Colonic mucosa (tissue), 4 donors: Measurements from ENCODE around the gene RCOR1. TPM values are rescaled to one million over a fixed set of nuclear protein-coding genes. Genes with fewer than 3 reads are reported as not detected.

Experiments
- DNase-seq: peaks from one replicate; pipeline ENCODE4 v3.0.0-alpha.2; 2020
- H3K27ac ChIP-seq: fragments of 200-600 bp; one replicate; pipeline ENCODE4 v1.8.0; 2021
- H3K27me3 ChIP-seq: fragments of 200-600 bp; one replicate; pipeline ENCODE4 v1.8.0; 2021
- H3K36me3 ChIP-seq: fragments of 200-600 bp; one replicate; pipeline ENCODE4 v1.8.0; 2021
- H3K4me1 ChIP-seq: fragments of 200-600 bp; one replicate; pipeline ENCODE4 v1.8.0; 2021; ENCODE audit warnings: mild to moderate bottlenecking
- H3K4me3 ChIP-seq: fragments of 200-600 bp; one replicate; pipeline ENCODE4 v1.8.0; 2021
- H3K9ac ChIP-seq, 2 donors: one replicate each; pipeline ENCODE4 v1.7.0; 2013; ENCODE audit warnings: control low read depth in 2 of 2, low read depth in 2 of 2, low read length in 2 of 2
- H3K9me3 ChIP-seq: fragments of 200-600 bp; one replicate; pipeline ENCODE4 v1.8.0; 2021
- CTCF ChIP-seq: fragments of 200-600 bp; IDR thresholded peaks from one replicate; pipeline ENCODE4 v1.8.0; 2022; ENCODE audit warnings: antibody characterized with exemption, mild to moderate bottlenecking
- intact Hi-C: fragments of 100-400 bp; cut with DNase I; formaldehyde crosslinking; loops from one replicate; pipeline ENCODE4 v1.14.1; 2022
- total RNA-seq, 2 donors: library from RNA; stranded (reverse); fragmentation: NEBNext Ultra II Directional in 1 of 2; extraction: Animal tissue kit (Norgen Biotek cat#: 25700) in 1 of 2; gene quantifications; one replicate each; pipeline ENCODE4 v1.2.1, GENCODE V29; 2021
- donor health status: healthy.
- donor health status: DM: no; HTN: no; CAD: no.
- donor health status: DM: no; HTN: no; CAD: no.

RCOR1 gene
- total RNA-seq, 2 donors from 2014 or later: 30.0 to 43.2 TPM

DNA sequence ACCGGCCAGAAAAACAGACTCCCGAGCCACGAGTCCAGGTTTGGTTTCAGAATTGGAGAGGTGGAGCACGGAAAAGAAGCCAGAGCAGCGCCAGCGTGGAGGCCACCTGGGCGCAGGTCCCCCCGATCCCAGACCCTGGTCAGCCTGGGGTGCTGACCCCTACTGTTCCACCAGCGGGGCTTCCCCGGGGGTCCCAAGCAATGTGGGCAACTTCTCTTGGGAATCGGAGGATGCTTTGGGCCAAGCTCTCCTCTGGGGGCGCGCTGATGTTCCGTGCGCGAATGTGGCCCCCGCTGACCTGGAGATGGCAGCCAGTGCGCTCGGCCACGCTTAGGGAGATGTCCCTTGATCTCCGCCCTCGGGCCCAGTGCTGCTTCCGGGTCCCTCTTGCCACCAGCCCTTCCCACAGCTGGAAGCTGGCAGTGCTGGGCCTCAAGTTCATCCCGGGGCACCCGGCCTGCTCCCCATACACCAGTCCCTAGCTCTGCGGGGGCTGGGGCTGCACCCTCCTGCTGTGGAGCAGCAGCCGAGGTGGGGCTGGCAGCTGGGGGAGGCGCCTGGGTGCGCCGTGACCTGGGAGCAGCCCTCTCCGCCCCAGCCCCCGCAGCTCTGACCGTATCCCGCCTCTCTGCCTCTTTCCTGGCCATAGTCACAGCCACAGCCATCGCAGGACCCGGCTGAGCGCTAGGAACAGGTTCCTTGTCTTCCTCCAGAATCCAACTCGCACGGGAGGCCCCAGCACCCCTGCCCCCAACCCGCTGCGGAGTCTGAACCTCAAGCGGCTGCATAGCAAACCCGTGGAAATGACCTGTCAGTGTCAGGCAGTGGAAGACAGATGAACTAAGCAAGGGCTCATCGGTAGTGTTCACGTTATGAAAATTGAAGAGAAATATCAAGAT lies 91.2 kb downstream of the RCOR1 start:
- peak overlapping the region; percentile 83 for H3K27ac ChIP-seq
- peaks cover 9% of the 10 kb centered on the region for H3K4me1 ChIP-seq
- intact Hi-C loops: loop anchor here (10.0 kb wide), 1 partner anchor 159 kb away; no protein-coding TSS in a partner anchor
- H3K9ac ChIP-seq: peak overlapping the region in 1 of 2 donors; percentile 70
- peak; percentile 64 for DNase-seq
- H3K9me3 ChIP-seq: no peaks in the 10 kb centered on the region
- no peak for TF ChIP-seq CTCF
- no peaks in the 10 kb centered on the region for H3K27me3 ChIP-seq
- H3K4me3 ChIP-seq: no peak overlapping the region
- H3K36me3 ChIP-seq: no peaks in the 10 kb centered on the region

GRCh38 chr14:102684298-102684663 lies 91.8 kb downstream of the RCOR1 start:
- H3K27me3 ChIP-seq: no peaks in the 10 kb centered on the region
- intact Hi-C loops: loop anchor here (10.0 kb wide), 1 partner anchor 159 kb away; no protein-coding TSS in a partner anchor
- no peak overlapping the region for H3K4me3 ChIP-seq
- DNase-seq: no peak
- H3K9me3 ChIP-seq: no peaks in the 10 kb centered on the region
- H3K36me3 ChIP-seq: no peaks in the 10 kb centered on the region
- peak overlapping the region in 1 of 2 donors; percentile 70 for H3K9ac ChIP-seq
- peaks cover 9% of the 10 kb centered on the region for H3K4me1 ChIP-seq
- no peak for TF ChIP-seq CTCF
- H3K27ac ChIP-seq: peak overlapping the region; percentile 83

- no peaks in the 10 kb centered on the region for H3K27me3 ChIP-seq
- intact Hi-C loops: loop anchor here (10.0 kb wide), 1 partner anchor 161 kb away; no protein-coding TSS in a partner anchor
- no peak overlapping the region for H3K4me3 ChIP-seq
- no peak for TF ChIP-seq CTCF
- no peak for DNase-seq
- peaks cover 9% of the 10 kb centered on the region for H3K4me1 ChIP-seq
- no peaks in the 10 kb centered on the region for H3K36me3 ChIP-seq
- H3K27ac ChIP-seq: no peak overlapping the region
- no peak overlapping the region for H3K9ac ChIP-seq
- H3K9me3 ChIP-seq: no peaks in the 10 kb centered on the region
Measured at GRCh38 chr14:102686196-102686801, 93.8 kb downstream of the RCOR1 start.

DNA sequence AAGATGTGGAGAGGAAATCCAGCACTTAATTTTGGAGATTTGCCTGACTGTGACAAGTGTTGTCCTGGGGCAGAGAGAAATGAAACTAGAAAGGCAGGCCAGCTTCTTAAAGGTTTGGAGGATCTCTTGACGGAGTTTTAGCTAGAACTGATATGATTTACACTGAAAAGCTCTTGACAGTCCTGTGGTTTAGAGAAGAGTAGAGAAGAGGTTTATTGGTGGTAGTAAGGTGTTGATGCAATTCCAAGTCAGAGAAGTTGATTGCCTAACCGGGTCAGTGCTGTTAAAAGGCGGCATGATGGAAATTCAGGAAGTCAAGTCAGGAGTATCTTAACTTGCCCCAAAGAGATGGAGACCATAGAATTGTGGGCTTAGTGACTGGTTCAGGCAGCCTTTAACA lies 95.8 kb downstream of the RCOR1 start:
- H3K4me3 ChIP-seq: no peak overlapping the region
- no peak for TF ChIP-seq CTCF
- no peaks in the 10 kb centered on the region for H3K36me3 ChIP-seq
- no peaks in the 10 kb centered on the region for H3K27me3 ChIP-seq
- DNase-seq: no peak
- no peak overlapping the region for H3K9ac ChIP-seq
- no peaks in the 10 kb centered on the region for H3K9me3 ChIP-seq
- no peak overlapping the region for H3K27ac ChIP-seq
- intact Hi-C loops: loop anchor here (10.0 kb wide), 1 partner anchor 163 kb away; no protein-coding TSS in a partner anchor
- H3K4me1 ChIP-seq: peaks cover 5% of the 10 kb centered on the region

GRCh38 chr14:102690509-102691286 lies 98.2 kb downstream of the RCOR1 start:
- intact Hi-C loops: loop anchor here (5.0 kb wide), 1 partner anchor 87 kb away; the partner anchor contains the start of gene TRAF3
- H3K9me3 ChIP-seq: no peaks in the 10 kb centered on the region
- DNase-seq: no peak
- no peak overlapping the region for H3K4me3 ChIP-seq
- H3K27me3 ChIP-seq: no peaks in the 10 kb centered on the region
- no peak for TF ChIP-seq CTCF
- H3K4me1 ChIP-seq: no peaks in the 10 kb centered on the region
- H3K9ac ChIP-seq: no peak overlapping the region
- H3K27ac ChIP-seq: no peak overlapping the region
- no peaks in the 10 kb centered on the region for H3K36me3 ChIP-seq
